Peyer's patch (tissue), 4 donors: ENCODE results near the gene POMT1. TPM values are rescaled to one million over a fixed set of nuclear protein-coding genes. Genes with fewer than 3 reads are reported as not detected.
A peak's percentile ranks its signal among the peaks of the same experiment; 100 is the strongest.

Source experiments
- DNase-seq, 3 donors: peaks; one replicate each; pipeline ENCODE4 v3.0.0-alpha.2; 2017 to 2019
- H3K27ac ChIP-seq, 4 donors: fragments of 200-600 bp; sonication (generic); one replicate each; pipeline ENCODE4 v1.5.1; 2016 to 2019
- H3K27me3 ChIP-seq, 2 donors: fragments of 200-600 bp; sonication (generic); one replicate each; pipeline ENCODE4 v1.5.1; 2019
- H3K36me3 ChIP-seq, 3 donors: fragments of 200-600 bp; sonication (generic); one replicate each; pipeline ENCODE4 v1.5.1; 2016 to 2019
- H3K4me1 ChIP-seq, 4 donors: fragments of 200-600 bp; sonication (generic); one replicate each; pipeline ENCODE4 v1.5.1; 2016 to 2019
- H3K4me3 ChIP-seq, 4 donors: fragments of 200-600 bp; sonication (generic); 1 replicate in 3 of 4; 2 replicates in 1 of 4; pipeline ENCODE4 v1.5.1; 2016 to 2019; ENCODE audit warnings: mild to moderate bottlenecking in 1 of 4
- H3K9me3 ChIP-seq, 4 donors: fragments of 200-600 bp; sonication (generic); one replicate each; pipeline ENCODE4 v1.5.1; 2016 to 2019; ENCODE audit warnings: mild to moderate bottlenecking in 1 of 4
- POLR2A ChIP-seq, 2 donors: fragments of 450-650 bp; IDR thresholded peaks; one replicate each; pipeline ENCODE4 v1.5.1; 2017; ENCODE audit warnings: antibody characterized with exemption in 2 of 2, mild to moderate bottlenecking in 2 of 2, moderate library complexity in 2 of 2
- total RNA-seq, 4 donors: library from RNA; depleted of rRNA; stranded (reverse); fragments of >200 nt; gene quantifications; one replicate each; pipeline ENCODE4 v1.1.0, GENCODE V29; 2016
- TF ChIP-seq, protein P1 (sequence below), 6 experiments: fragments of 450-650 bp in 4 of 6; fragments of 200-600 bp in 2 of 6; sonication (generic) in 1 of 6; IDR thresholded peaks; one replicate each; pipeline ENCODE4 v1.5.1; 2017 to 2019; ENCODE audit warnings: antibody characterized with exemption in 6 of 6, mild to moderate bottlenecking in 3 of 6, moderate library complexity in 1 of 6

The POMT1 gene
- total RNA-seq, 4 donors from 2014 or later: 37.1 to 94.8 (median 46.1) TPM

DNA sequence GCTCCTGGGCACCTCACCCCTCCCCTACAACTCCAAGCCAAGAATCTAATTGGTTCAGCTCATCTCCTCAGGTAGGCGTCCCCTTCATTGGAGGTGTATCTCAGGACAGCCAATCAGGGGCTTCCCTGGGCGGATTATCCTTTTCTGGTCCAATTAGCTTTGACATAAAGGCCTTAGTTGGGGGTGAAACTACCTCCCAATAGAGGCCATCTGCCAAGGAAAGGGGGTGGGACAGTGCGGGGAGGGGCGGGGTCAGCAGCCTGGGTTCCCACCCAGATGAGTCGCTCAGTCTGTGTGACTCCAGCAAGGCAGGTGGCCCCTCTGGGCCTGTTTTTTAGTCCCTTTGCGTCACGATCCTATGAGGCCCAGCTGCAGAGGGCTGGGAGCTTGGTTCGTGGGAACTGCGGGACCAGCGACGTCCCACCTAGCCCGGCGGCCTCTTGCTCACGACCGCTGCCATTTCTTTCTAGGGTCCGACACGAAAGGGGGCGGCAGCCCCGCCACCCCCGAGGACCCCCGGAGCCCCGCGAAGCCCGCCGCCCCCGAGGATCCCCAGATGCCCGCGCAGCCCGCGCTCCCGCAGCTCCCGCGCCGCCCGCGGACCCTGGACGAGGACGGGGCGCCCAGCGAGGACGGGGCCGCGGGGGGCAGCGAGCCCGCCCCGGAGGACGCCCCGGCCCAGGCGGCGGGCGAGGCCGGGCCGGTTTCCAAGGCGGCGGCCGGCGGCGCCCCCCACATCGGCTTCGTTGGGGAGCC is 51.5 kb downstream of the POMT1 start:
- Histone ChIP-seq H3K27me3 (peaks cover 0 to 3% of the 10 kb centered on the region in 2 donors), H3K4me3 (no peak overlapping the region), H3K36me3 (no peaks in the 10 kb centered on the region), H3K27ac (no peak overlapping the region), H3K9me3 (no peaks in the 10 kb centered on the region), H3K4me1 (no peaks in the 10 kb centered on the region)
- TF ChIP-seq POLR2A (IDR thresholded peaks at IDR 0.05): no peak
- TF ChIP-seq, protein P1, sequence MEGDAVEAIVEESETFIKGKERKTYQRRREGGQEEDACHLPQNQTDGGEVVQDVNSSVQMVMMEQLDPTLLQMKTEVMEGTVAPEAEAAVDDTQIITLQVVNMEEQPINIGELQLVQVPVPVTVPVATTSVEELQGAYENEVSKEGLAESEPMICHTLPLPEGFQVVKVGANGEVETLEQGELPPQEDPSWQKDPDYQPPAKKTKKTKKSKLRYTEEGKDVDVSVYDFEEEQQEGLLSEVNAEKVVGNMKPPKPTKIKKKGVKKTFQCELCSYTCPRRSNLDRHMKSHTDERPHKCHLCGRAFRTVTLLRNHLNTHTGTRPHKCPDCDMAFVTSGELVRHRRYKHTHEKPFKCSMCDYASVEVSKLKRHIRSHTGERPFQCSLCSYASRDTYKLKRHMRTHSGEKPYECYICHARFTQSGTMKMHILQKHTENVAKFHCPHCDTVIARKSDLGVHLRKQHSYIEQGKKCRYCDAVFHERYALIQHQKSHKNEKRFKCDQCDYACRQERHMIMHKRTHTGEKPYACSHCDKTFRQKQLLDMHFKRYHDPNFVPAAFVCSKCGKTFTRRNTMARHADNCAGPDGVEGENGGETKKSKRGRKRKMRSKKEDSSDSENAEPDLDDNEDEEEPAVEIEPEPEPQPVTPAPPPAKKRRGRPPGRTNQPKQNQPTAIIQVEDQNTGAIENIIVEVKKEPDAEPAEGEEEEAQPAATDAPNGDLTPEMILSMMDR (IDR thresholded peaks at IDR 0.05): no peak
- no peak for DNase-seq

DNA sequence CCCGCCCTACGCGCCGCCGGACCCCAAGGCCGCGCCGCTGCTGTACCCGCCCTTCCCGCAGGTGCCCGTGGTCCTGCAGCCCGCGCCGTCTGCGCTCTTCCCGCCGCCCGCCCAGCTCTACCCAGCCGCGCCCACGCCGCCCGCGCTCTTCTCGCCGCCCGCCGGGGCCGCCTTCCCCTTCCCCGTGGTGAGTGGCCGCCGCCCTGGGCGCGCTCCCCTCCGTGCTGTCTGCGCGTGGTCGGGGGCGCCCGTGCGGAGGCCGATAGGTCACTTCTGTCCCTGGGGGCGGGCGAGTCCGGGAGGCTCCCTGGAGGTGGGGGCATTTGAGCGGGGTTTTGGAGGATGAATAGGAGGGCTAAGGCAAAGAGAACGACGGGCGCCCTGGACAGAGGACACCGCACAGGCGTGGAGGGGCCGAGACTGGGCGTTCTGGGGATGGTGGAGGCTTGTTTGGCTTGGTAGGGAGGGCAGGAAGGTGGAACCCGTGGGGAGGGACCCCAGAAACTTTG is 52.2 kb downstream of the POMT1 start:
- TF ChIP-seq, protein P1 (IDR thresholded peaks at IDR 0.05): no peak
- TF ChIP-seq POLR2A (IDR thresholded peaks at IDR 0.05): no peak
- peaks cover 0 to 3% of the 10 kb centered on the region in 2 donors for H3K27me3 ChIP-seq

DNA sequence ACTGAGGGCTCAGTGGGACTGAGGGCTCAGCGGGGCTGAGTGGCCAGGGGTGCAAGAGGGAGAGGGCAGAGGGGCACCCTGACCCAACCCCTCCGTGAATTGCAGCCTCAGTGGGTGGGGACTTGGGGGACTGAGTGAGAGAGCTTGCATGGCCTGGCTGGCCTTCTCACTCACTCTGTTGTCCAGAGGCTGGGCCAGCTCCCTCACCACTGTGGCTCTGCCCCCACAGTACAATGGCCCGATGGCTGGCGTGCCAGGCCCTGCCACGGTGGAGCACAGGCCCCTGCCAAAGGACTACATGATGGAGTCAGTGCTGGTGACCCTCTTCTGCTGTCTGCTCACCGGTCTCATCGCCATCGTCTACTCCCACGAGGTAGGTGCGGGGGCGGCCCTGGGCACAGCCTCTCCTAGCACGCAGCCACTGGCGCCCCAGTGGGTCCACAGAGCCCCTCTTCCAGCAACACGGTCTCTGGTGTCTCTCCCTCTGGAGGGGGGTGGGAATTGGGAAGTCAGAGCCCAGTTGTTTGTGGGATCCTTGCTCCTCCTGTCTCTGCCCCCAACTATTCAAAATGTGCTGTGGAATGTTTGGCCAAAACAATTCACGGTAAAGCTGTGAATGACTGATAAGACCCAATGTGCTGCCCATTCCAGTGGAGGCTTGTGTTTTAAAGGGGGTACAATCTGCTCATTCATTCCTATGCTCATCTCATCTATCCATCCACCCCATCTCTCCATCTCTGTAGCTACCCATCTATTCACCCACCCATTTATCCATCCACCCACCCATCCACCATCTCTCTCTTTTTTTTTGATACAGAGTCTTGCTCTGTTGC is 53.3 kb downstream of the POMT1 start:
- H3K27me3 ChIP-seq: peaks cover 0 to 3% of the 10 kb centered on the region in 2 donors
- TF ChIP-seq, protein P1 (IDR thresholded peaks at IDR 0.05): no peak
- TF ChIP-seq POLR2A (IDR thresholded peaks at IDR 0.05): no peak
- DNase-seq: no peak
- no peaks in the 10 kb centered on the region for H3K9me3 ChIP-seq
- H3K4me1 ChIP-seq: no peaks in the 10 kb centered on the region
- H3K4me3 ChIP-seq: no peak overlapping the region
- H3K36me3 ChIP-seq: no peaks in the 10 kb centered on the region
- no peak overlapping the region for H3K27ac ChIP-seq

More for the DNA sequence above, 52.2 kb downstream of the POMT1 start:
- H3K27ac ChIP-seq: no peak overlapping the region
- H3K4me1 ChIP-seq: no peaks in the 10 kb centered on the region
- no peak for DNase-seq
- H3K9me3 ChIP-seq: no peaks in the 10 kb centered on the region
- H3K4me3 ChIP-seq: no peak overlapping the region
- H3K36me3 ChIP-seq: no peaks in the 10 kb centered on the region

DNA sequence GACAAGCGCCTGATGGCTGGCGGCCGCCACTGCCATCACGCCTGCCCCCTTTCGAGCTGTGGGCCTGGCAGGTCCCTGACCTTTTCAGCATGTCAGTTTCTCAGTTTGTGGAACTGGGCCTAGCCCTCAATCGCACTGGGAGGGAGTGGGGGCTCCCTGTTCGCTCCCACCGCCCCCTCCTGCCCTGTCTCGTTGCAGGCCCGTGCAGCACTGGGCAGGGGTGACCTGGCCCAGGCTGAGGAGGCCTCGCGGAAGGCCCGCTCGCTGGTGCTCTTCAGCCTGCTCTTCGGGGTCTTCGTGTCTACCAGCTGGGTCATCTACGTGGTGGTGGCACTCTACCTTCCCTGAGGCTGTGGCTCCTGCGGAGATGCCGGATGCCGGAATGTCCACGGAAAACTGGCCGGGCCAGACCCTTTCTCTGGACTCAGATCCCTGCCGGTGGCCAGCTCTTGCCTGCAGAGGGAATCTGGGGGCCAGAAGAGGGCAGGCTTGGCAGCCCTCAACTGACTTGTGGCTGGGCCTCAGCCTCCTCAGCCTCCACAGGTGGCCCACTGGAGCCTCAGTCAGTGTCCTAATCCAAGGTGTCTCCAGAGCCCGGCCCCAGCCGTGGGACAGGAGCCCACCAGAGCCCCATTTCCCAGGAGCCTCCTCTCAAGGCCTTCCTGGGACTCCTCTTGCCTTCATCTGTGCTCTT is 55.3 kb downstream of the POMT1 start:
- no peak for DNase-seq
- Histone ChIP-seq H3K4me3 (no peak overlapping the region), H3K36me3 (no peaks in the 10 kb centered on the region), H3K4me1 (no peaks in the 10 kb centered on the region), H3K9me3 (no peaks in the 10 kb centered on the region), H3K27ac (no peak overlapping the region), H3K27me3 (peaks cover 0 to 3% of the 10 kb centered on the region in 2 donors)
- no peak for TF ChIP-seq POLR2A (IDR thresholded peaks at IDR 0.05)
- TF ChIP-seq, protein P1 (IDR thresholded peaks at IDR 0.05): no peak

DNA sequence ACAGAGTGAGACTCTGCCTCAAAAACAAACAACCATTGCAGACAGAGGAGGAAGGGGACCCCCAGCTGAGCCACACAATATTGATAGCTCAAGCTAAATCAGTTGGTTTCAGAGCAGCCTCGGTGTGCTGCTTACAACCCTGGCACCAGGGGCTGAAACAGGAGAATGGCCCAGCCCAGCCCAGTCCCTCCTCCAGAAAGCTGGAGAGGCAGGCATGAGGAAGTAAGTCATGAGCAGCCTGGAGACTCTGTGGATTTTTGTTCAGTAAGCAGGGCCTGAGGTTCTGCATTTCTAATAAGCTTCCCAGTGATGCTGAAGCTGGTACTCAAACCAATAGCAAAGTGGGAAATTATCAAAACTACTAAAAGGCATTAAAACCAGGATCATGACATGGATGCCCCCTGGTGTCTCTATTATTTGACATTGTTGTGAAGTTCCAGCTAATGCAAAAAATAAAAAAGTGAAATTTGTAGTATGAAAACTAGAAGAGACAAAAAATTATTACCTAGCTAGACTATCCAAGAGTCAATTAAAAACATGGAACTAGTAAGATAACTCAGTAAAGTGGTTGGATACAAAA is 56.8 kb downstream of the POMT1 start:
- no peaks in the 10 kb centered on the region for H3K4me1 ChIP-seq
- no peak overlapping the region for H3K27ac ChIP-seq
- H3K27me3 ChIP-seq: peaks cover 0 to 3% of the 10 kb centered on the region in 2 donors
- no peaks in the 10 kb centered on the region for H3K9me3 ChIP-seq
- no peak for DNase-seq
- H3K4me3 ChIP-seq: no peak overlapping the region
- no peaks in the 10 kb centered on the region for H3K36me3 ChIP-seq
- no peak for TF ChIP-seq POLR2A (IDR thresholded peaks at IDR 0.05)
- TF ChIP-seq, protein P1 (IDR thresholded peaks at IDR 0.05): peak in 2 of 6 experiments; percentile 5 to 7
